ENCODE results near the gene STX10. TPM values are rescaled to one million over a fixed set of nuclear protein-coding genes. Genes with fewer than 3 reads are reported as not detected.

The STX10 gene
- total and polyA plus RNA-seq, 9 of the 15 experiments (the other 6 are each of a cell fraction or from before 2014, with no cell fraction given): 0.51 to 66.3 (median 31.0) TPM

DNA sequence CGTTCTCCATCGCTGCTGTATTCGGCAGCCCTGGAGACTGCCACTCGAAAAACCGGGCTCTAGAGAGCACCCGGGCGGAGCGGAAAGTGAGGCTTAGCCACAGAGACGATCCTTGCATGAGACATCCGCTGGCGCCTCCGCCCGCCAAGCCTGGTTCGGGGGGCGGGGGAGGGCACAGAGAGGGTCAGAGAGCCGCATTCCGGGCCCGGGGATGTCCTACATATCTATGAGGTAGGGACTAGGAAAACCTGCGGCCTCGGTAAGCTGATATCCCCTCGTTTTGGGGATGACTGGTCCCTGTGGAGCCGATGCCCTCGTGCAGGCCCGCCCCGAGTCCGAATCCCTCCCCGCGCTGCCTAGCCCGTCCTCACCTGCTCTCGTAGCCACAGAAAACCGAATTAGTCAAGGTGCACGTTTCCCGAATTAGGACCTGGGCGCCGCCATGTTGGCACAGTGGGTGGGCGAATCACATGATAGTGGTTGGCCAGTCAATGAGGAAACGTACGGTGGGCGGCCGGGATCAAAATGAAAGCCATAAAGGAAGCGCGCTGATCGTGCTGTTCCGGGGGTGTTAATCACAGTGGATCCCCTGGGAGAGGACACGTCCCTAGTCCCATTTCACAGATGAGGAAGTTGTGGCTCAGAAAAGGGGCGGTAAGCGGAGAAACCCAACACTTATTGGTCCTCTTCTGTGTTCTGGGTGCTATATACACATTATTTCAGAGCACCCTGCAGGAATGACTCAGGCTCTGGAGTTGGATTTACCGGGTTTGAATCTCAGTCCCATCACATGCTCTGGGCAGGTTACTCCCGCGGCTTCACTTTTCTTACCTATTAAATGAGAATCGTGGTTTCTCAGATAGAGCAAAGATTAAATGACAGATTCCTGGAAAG lies 33.6 kb downstream of the STX10 start, which contains the start of gene TRMT1 (continued):
- TF ChIP-seq, protein P1, sequence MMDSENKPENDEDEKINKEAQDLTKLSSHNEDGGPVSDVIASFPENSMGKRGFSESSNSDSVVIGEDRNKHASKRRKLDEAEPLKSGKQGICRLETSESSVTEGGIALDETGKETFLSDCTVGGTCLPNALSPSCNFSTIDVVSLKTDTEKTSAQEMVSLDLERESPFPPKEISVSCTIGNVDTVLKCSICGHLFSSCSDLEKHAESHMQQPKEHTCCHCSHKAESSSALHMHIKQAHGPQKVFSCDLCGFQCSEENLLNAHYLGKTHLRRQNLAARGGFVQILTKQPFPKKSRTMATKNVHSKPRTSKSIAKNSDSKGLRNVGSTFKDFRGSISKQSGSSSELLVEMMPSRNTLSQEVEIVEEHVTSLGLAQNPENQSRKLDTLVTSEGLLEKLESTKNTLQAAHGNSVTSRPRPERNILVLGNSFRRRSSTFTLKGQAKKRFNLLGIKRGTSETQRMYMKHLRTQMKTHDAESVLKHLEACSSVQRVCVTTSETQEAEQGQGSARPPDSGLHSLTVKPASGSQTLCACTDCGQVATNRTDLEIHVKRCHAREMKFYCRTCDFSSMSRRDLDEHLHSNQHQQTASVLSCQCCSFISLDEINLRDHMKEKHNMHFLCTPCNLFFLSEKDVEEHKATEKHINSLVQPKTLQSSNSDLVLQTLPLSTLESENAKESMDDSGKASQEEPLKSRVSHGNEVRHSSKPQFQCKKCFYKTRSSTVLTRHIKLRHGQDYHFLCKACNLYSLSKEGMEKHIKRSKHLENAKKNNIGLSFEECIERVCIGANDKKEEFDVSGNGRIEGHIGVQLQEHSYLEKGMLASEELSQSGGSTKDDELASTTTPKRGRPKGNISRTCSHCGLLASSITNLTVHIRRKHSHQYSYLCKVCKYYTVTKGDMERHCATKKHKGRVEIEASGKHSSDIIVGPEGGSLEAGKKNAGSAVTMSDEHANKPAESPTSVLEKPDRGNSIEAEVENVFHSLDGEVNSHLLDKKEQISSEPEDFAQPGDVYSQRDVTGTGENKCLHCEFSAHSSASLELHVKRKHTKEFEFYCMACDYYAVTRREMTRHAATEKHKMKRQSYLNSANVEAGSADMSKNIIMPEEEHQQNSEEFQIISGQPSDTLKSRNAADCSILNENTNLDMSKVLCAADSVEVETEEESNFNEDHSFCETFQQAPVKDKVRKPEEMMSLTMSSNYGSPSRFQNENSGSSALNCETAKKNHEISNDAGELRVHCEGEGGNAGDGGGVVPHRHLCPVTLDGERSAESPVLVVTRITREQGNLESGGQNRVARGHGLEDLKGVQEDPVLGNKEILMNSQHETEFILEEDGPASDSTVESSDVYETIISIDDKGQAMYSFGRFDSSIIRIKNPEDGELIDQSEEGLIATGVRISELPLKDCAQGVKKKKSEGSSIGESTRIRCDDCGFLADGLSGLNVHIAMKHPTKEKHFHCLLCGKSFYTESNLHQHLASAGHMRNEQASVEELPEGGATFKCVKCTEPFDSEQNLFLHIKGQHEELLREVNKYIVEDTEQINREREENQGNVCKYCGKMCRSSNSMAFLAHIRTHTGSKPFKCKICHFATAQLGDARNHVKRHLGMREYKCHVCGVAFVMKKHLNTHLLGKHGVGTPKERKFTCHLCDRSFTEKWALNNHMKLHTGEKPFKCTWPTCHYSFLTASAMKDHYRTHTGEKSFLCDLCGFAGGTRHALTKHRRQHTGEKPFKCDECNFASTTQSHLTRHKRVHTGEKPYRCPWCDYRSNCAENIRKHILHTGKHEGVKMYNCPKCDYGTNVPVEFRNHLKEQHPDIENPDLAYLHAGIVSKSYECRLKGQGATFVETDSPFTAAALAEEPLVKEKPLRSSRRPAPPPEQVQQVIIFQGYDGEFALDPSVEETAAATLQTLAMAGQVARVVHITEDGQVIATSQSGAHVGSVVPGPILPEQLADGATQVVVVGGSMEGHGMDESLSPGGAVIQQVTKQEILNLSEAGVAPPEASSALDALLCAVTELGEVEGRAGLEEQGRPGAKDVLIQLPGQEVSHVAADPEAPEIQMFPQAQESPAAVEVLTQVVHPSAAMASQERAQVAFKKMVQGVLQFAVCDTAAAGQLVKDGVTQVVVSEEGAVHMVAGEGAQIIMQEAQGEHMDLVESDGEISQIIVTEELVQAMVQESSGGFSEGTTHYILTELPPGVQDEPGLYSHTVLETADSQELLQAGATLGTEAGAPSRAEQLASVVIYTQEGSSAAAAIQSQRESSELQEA (IDR thresholded peaks at IDR 0.05; ENCODE audit: low read depth): peak; percentile 98
- TF ChIP-seq NFIC (IDR thresholded peaks at IDR 0.05): peak; percentile 21; the same call in 1 of the 2 replicates
- peak; percentile 88 for TF ChIP-seq ETV5 (CRISPR knock-in tag; IDR thresholded peaks at IDR 0.05; ENCODE audit: low read depth)
- TF ChIP-seq ZNF707 (CRISPR knock-in tag; conservative IDR thresholded peaks at IDR 0.05): no peak
- TF ChIP-seq SMAD1 (IDR thresholded peaks at IDR 0.05; ENCODE audit: low read depth, low read length, partially characterized antibody): no peak
- no peak for TF ChIP-seq RBM22 (IDR thresholded peaks at IDR 0.05; ENCODE audit: low read depth, low read length, poor library complexity, severe bottlenecking)
- peak; percentile 84; the same call in 1 of the 2 replicates for TF ChIP-seq NBN (IDR thresholded peaks at IDR 0.05; ENCODE audit: low read depth)
- 0 out of 4 replicates have a peak, but pooled peaks of 1 of the 2 experiments have one; percentile 27 for TF ChIP-seq KDM4B (IDR thresholded peaks at IDR 0.05; ENCODE audit: borderline replicate concordance in 2 of 2, low read depth in 1 of 2)
- TF ChIP-seq HCFC1 (IDR thresholded peaks at IDR 0.05; ENCODE audit: low read depth, low read length): peak; percentile 86
- no peak for TF ChIP-seq SMAD3 (CRISPR knock-in tag; conservative IDR thresholded peaks at IDR 0.05)
- TF ChIP-seq, protein P2, sequence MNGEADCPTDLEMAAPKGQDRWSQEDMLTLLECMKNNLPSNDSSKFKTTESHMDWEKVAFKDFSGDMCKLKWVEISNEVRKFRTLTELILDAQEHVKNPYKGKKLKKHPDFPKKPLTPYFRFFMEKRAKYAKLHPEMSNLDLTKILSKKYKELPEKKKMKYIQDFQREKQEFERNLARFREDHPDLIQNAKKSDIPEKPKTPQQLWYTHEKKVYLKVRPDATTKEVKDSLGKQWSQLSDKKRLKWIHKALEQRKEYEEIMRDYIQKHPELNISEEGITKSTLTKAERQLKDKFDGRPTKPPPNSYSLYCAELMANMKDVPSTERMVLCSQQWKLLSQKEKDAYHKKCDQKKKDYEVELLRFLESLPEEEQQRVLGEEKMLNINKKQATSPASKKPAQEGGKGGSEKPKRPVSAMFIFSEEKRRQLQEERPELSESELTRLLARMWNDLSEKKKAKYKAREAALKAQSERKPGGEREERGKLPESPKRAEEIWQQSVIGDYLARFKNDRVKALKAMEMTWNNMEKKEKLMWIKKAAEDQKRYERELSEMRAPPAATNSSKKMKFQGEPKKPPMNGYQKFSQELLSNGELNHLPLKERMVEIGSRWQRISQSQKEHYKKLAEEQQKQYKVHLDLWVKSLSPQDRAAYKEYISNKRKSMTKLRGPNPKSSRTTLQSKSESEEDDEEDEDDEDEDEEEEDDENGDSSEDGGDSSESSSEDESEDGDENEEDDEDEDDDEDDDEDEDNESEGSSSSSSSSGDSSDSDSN (IDR thresholded peaks at IDR 0.05; ENCODE audit: borderline replicate concordance in 1 of 2, low read depth in 2 of 2, low read length in 2 of 2): no peak
- 0 out of 2 replicates have a peak, but pooled peaks have one; percentile 7 for TF ChIP-seq PHF21A (IDR thresholded peaks at IDR 0.05; ENCODE audit: borderline replicate concordance, low read depth)
- peak; percentile 83 for TF ChIP-seq ATF7 (IDR thresholded peaks at IDR 0.05)
- TF ChIP-seq GABPA (tag; conservative IDR thresholded peaks at IDR 0.05; ENCODE audit: low read depth): peak; percentile 49

Measured in K562 (cell line).